CD4-positive, alpha-beta T cell treated with Interleukin-12 subunit alpha and Interleukin-12 subunit beta, for 1 hour (primary cell): Measurements from ENCODE around the gene RNF34.

Experiments
- DNase-seq: peaks from one replicate; pipeline ENCODE4 v3.0.0-alpha.2; 2020

The RNF34 gene

GRCh38 chr12:121441555-121441954 is 41.6 kb downstream of the RNF34 start:
- no peak for DNase-seq

DNA sequence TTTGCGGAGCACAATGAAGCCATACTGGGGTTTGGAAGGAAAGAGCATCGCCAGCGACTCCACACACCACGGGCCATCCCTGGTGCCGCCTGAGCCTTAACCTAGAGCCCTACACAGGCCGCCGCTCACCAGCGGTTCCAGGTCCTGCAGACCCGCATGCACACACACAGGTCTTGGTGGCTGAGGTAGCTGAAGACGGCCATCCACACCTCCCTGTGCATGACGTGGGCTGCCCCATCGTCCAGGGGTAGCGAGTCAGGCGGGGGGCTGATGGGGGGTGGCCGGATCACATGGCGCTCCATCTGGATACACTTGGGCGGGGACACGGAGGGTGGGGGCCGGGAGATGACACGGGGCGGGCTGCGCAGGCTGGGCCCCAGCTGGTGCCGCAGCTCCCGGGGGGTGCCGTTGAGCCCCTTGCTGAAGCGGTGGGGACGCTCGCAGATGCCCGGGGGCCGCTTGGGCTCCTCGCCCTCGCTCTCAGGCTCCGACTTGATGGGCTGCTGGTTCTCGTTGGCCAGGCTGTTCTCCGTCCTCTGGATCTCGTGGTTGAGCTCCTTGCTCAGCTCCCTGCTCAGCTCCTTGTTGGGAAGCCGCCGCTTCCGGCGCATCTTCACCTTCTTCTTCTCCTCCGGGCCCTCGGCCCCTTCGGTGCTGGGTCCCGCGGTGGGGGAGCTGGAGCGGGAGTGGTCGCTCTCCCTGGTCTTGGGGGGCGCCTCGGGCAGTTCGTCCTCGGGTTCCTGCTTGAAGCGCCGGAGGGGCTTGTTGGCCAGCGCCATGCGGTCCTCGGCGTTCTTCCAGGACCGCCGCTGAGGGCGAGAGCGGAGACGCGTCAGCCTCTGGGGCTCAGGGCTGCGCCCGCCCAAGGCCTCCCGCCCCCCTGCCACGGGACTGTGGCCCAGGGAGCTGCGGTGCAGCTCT is 42.4 kb downstream of the RNF34 start:
- no peak for DNase-seq

GRCh38 chr12:121443193-121443870 is 43.4 kb downstream of the RNF34 start:
- peak; percentile 68 for DNase-seq

- DNase-seq: no peak
Measured at GRCh38 chr12:121443911-121444841, 44.3 kb downstream of the RNF34 start.

DNA sequence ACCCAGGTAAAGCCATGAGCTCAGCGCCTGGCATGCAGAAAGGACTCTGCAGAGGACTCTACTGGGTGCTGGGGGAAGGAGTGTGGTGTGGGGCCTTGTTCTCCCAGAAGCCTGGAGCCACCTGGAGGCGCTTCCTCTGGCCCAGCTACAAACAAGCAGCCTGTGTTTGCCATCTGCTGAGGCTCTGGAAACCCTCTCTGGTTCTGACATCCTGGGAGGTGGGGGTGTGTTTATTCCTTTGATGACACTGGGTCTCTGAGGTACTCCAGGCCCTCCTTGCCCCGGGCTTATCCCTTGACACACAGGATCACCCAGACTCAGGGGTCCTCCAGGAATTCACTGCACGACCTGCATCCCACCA is 44.9 kb downstream of the RNF34 start:
- no peak for DNase-seq

- no peak for DNase-seq
Measured at GRCh38 chr12:121446750-121447149, 46.8 kb downstream of the RNF34 start.

DNA sequence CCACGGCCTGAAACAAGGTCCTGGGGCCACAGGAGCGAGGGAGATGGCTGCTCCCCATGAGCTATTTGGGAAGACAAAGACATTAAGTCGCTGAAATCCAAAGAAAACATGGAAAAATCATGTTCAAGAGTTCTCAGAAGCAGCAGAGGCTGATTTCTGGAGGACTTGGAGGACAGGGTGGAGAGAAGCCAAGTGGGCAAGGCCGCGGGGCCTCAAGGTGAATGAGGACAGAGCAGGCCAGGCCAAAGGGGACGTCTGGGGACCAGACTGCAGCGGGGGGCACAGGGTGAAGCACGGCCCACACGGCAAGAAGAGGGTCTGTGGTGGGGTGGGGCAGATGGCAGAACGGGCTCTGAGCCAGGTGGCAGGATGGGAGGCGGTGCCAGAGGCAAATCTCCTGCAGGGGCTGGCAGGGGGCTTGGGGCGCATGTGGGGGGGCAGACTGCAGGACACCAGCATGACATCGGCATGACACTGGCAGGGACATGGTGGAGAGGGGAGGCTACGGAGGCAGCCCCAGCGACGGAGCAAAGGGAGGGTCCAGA is 48.9 kb downstream of the RNF34 start:
- no peak for DNase-seq

DNA sequence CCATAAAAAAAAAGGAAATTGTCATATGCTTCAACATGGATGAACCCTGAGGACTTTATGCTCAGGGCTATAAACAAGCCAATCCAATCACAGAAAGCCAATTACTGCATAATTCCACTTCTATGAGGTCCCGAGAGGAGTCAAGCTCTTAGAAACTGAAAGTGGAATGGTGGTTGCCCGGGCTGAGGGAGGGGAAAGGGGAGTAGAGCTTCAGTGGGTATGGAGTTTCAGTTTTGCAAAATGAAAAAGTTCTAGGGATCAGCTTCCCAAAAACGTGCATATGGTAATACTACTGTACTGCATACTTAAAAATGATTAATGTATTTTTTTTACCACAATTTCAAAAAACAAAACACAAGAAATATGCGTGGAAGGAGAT is 52.0 kb downstream of the RNF34 start:
- no peak for DNase-seq

DNA sequence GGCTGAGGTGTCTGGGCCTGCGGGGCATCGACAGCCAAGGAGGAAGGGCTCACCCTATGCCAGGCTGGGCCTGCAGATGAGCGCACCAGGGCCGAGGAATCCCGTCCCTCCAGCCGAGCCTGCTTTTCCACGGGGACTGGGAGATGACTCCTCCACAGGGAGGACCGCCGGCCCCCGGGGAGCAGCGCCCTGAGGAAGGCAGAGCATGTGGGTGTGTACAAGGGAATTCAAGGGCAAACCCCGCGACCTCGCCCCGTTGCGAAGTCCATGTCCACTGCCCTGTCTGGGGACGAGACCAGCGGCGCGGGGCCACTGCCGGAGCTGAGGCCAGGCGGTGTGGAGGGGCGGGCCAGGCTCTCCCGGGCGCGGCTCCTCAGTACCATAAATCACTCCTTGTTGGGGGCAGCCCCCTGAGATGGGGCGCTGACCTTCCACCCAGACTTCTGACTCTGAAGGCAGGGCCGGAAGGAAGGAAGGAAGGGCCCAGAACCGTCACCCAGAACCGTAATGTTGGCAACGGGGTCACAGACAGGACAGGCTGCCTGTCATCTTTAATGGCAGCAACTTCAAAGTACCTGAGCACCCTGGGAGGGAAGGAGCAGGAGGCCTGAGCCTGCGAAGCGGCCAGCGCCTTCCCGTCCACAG is 52.5 kb downstream of the RNF34 start:
- no peak for DNase-seq

DNA sequence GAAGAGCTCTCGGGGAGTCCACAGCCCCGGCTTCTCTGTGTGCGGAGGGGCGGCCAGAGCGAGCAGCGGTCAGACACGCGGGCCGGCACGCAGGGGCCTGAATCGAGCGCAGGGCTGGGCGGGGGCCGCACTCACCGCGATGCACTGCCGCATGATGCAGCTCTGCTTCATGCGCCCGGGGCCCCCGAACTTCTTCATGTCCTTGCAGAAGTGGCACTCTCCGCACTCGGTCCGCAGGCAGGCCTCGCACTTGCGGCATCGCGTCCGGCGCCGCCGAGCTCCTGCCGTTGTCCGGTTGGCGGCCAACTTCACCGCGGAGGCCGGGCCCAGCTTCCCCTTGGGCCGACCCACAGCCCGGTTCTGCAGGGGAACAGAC is 53.1 kb downstream of the RNF34 start:
- no peak for DNase-seq

- no peak for DNase-seq
Measured at GRCh38 chr12:121453629-121454028, 53.7 kb downstream of the RNF34 start.

- DNase-seq: no peak
Measured at GRCh38 chr12:121454921-121455320, 55.0 kb downstream of the RNF34 start.

GRCh38 chr12:121455766-121456420 is 56.0 kb downstream of the RNF34 start:
- no peak for DNase-seq

GRCh38 chr12:121456551-121456950 is 56.6 kb downstream of the RNF34 start:
- DNase-seq: no peak

DNA sequence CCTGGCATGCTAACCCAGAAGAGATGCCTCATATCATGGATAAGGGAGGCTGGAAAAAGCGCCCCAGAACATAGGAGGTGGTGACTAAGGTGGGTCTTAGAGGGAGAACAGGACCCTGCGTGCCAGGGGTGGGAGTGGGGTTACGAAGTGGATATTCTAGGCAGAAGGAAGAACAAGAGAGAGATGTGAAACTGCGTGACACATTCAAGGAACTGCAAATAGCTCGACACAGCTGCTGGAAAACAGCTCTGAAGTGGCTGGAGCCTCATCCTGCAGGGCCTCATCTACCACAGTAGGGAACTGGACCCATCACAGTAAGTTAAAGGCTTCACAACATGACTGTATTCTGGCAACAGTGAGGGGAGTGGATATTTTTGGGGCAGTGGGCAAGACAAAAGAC is 61.1 kb downstream of the RNF34 start:
- no peak for DNase-seq

GRCh38 chr12:121464331-121464730 is 64.4 kb downstream of the RNF34 start:
- no peak for DNase-seq

DNA sequence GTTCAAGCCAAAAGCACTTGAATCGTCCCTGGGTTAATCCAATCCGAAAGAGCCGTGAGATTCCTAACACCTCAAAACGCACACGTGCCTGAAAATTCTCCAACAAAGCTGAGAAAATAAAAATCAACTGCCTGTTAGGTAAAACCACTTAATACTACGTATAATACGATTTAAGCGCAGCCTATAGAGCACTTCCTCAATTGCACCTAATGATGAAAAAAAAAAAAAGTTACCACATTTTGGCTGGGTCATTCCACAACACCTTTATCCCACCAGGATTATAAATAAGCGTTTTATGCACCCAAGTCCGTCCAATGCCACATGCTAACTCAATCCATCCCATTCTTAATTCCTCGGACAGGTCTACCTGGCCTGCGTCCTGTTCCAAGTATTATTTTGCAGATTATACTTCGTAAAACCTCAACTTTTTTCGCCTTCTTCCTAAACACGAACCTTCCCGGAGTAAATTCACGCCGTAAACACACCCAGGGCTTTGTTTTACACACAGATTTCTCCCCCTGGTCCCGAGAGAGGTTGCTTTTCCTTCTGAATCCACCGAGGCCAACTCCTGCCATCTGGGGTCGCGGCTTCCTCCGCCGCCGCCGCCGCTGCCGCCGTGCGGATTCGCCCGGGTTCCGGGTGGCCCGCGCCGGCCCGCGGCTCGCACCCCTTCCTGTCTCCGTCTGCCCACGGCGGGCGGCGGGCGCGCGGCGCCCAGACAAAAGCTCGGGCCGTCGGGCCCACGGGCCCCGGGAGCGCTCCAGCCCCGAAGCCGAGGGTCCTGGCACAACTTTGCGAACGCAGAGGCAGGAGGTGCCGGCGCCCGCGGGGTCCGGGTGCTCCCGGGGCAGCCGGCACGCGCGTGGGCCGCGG is 66.2 kb downstream of the RNF34 start:
- DNase-seq: peak; percentile 49

GRCh38 chr12:121466794-121467637 is 67.1 kb downstream of the RNF34 start:
- peak; percentile 92 for DNase-seq

GRCh38 chr12:121467638-121468498 is 68.0 kb downstream of the RNF34 start:
- no peak for DNase-seq
